GM12878 (cell line): ENCODE data around the gene SHC2. TPM values are rescaled to one million over a fixed set of nuclear protein-coding genes. Genes with fewer than 3 reads are reported as not detected.

ENCODE experiments used
- CREM ChIP-seq: IDR thresholded peaks from 2 replicates; pipeline ENCODE4 v1.6.1; 2014; ENCODE audit warnings: antibody characterized with exemption, low read depth
- E2F4 ChIP-seq: IDR thresholded peaks from 2 replicates; pipeline ENCODE4 v1.6.1; 2012; ENCODE audit warnings: low read depth, low read length, improper control_type of control experiment
- JUNB ChIP-seq: IDR thresholded peaks from 2 replicates; pipeline ENCODE4 v1.6.1; 2016; ENCODE audit warnings: antibody characterized with exemption, mild to moderate bottlenecking
- MAX ChIP-seq: IDR thresholded peaks from 2 replicates; pipeline ENCODE4 v1.6.1; 2012; ENCODE audit warnings: low read depth, low read length, improper control_type of control experiment
- MEF2B ChIP-seq: fragments of 450-650 bp; IDR thresholded peaks from 2 replicates; pipeline ENCODE4 v1.6.1; 2018; ENCODE audit warnings: mild to moderate bottlenecking, moderate library complexity; ENCODE audit not compliant: partially characterized antibody, poor library complexity, severe bottlenecking
- NBN ChIP-seq: fragments of 450-650 bp; IDR thresholded peaks from 2 replicates; pipeline ENCODE4 v1.6.1; 2016
- REST ChIP-seq: IDR thresholded peaks from 2 replicates; pipeline ENCODE4 v1.6.1; 2012; ENCODE audit warnings: mild to moderate bottlenecking, low read depth, low read length
- ZNF384 ChIP-seq: IDR thresholded peaks from 2 replicates; pipeline ENCODE4 v1.6.1; 2012; ENCODE audit warnings: low read depth, mild to moderate bottlenecking, low read length, improper control_type of control experiment, borderline replicate concordance
- polyA plus RNA-seq, 11 experiments: library from polyadenylated mRNA; depleted of rRNA in 4 of 11; unstranded in 6 of 11; stranded (reverse) in 5 of 11; fragments of >200 nt; fragmentation: Nextera tagmentation in 4 of 11; fragmentation: Illumina TruSeq in 1 of 11; extraction: Ambion mirVana in 4 of 11; extraction: Trizol in 1 of 11; gene quantifications; 1 replicate in 1 of 11; 2 replicates in 10 of 11; pipeline versions ENCODE4 v1.2.1 to v1.2.3, GENCODE V29; 2011 to 2016; ENCODE audit warnings: inconsistent platforms in 2 of 11, missing spikeins in 2 of 11, low read depth in 1 of 11
- total RNA-seq, 4 experiments: library from RNA; depleted of rRNA in 3 of 4; stranded (reverse); fragments of >200 nt in 3 of 4; fragmentation: Illumina TruSeq in 1 of 4; extraction: Trizol in 1 of 4; gene quantifications; 2 replicates each; pipeline versions ENCODE4 v1.2.1 to v1.2.3, GENCODE V29; 2013 to 2021
- TF ChIP-seq, protein P1 (sequence below): fragments of 450-650 bp; IDR thresholded peaks from 2 replicates; pipeline ENCODE4 v1.6.1; 2016; ENCODE audit warnings: mild to moderate bottlenecking
- TF ChIP-seq, protein P2 (sequence below): fragments of 450-650 bp; formaldehyde crosslinking; IDR thresholded peaks from 2 replicates; pipeline ENCODE4 v1.4.0; 2022; ENCODE audit warnings: mild to moderate bottlenecking, moderate library complexity

The SHC2 gene
- total and polyA plus RNA-seq, 10 of the 15 experiments (the other 5 are each of a cell fraction or from before 2014, with no cell fraction given) = 0.08 TPM; not detected in 9

DNA sequence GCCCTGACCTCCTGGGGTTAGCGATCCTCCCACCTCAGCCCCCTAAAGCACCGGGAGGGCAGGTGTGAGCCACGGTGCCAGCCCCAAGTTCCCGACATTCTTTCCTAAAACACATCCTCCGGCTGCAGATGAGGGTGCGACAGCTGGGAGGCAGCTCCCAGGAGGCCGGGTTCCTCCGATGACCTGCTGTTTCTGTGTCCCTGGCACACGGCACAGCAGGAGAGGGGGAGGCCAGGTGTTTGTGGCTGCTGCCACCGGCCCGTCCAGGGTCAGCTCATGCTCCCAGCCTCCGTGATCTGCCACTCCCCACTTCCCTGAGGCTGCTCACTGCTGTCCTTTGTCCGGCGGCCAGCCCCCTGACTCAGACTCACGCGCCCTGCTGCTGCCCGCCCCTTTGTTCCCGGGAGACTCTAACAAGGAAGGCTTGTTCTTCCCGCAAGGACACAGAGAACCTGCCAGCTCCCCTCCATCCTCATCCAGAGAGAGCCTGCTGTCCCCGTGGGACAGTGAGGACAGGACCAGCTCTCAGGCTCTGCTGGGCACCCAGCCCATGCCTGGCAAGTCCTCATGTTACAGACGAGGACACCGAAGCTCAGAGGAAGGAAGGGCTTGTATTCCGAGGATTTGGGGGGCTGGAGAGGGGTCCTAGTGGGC is 24.9 kb upstream of the SHC2 start (continued):
- TF ChIP-seq, protein P1, sequence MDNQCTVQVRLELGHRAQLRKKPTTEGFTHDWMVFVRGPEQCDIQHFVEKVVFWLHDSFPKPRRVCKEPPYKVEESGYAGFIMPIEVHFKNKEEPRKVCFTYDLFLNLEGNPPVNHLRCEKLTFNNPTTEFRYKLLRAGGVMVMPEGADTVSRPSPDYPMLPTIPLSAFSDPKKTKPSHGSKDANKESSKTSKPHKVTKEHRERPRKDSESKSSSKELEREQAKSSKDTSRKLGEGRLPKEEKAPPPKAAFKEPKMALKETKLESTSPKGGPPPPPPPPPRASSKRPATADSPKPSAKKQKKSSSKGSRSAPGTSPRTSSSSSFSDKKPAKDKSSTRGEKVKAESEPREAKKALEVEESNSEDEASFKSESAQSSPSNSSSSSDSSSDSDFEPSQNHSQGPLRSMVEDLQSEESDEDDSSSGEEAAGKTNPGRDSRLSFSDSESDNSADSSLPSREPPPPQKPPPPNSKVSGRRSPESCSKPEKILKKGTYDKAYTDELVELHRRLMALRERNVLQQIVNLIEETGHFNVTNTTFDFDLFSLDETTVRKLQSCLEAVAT = no peak
- no peak for TF ChIP-seq ZNF384
- TF ChIP-seq MAX = no peak
- no peak for TF ChIP-seq JUNB
- TF ChIP-seq E2F4 = no peak
- TF ChIP-seq, protein P2, sequence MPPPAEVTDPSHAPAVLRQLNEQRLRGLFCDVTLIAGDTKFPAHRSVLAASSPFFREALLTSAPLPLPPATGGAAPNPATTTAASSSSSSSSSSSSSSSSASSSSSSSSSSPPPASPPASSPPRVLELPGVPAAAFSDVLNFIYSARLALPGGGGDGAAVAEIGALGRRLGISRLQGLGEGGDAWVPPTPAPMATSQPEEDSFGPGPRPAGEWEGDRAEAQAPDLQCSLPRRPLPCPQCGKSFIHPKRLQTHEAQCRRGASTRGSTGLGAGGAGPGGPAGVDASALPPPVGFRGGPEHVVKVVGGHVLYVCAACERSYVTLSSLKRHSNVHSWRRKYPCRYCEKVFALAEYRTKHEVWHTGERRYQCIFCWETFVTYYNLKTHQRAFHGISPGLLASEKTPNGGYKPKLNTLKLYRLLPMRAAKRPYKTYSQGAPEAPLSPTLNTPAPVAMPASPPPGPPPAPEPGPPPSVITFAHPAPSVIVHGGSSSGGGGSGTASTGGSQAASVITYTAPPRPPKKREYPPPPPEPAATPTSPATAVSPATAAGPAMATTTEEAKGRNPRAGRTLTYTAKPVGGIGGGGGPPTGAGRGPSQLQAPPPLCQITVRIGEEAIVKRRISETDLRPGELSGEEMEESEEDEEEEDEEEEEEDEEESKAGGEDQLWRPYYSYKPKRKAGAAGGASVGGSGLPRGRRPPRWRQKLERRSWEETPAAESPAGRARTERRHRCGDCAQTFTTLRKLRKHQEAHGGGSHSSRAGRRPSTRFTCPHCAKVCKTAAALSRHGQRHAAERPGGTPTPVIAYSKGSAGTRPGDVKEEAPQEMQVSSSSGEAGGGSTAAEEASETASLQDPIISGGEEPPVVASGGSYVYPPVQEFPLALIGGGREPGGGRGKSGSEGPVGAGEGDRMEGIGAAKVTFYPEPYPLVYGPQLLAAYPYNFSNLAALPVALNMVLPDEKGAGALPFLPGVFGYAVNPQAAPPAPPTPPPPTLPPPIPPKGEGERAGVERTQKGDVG (CRISPR knock-in tag) = no peak
- TF ChIP-seq NBN = no peak
- TF ChIP-seq MEF2B = no peak
- no peak for TF ChIP-seq CREM
- no peak for TF ChIP-seq REST
- TF ChIP-seq, all 136 proteins: peak for 0
